HL-60 (cell line): ENCODE results near the gene FSD1L.

Source experiments
- DNase-seq, 2 experiments: peaks; one replicate each; pipeline ENCODE4 v3.0.0-alpha.2; 2010 to 2020; ENCODE audit warnings: low read depth in 1 of 2, low spot score in 1 of 2
- H3K27ac ChIP-seq: fragments of 250-450 bp; sonication (Bioruptor Pico); replicated peaks from 2 replicates; pipeline ENCODE4 v1.5.1; 2020; ENCODE audit warnings: mild to moderate bottlenecking, moderate library complexity
- H3K27me3 ChIP-seq: fragments of 250-450 bp; sonication (Bioruptor Pico); 2 replicates; pipeline ENCODE4 v1.5.1; 2021; ENCODE audit warnings: mild to moderate bottlenecking, moderate library complexity; ENCODE audit not compliant: insufficient read depth, poor library complexity, severe bottlenecking
- H3K4me3 ChIP-seq: replicated peaks from 2 replicates; pipeline ENCODE4 v1.5.1; 2011; ENCODE audit warnings: mild to moderate bottlenecking, control low read depth, low read length; ENCODE audit not compliant: insufficient read depth
- CTCF ChIP-seq: IDR thresholded peaks from one replicate; pipeline ENCODE4 v1.5.1; 2011; ENCODE audit warnings: low read length, control low read depth, inconsistent platforms; ENCODE audit not compliant: insufficient read depth
- GABPA ChIP-seq: IDR thresholded peaks from 2 replicates; pipeline ENCODE4 v1.6.1; 2012; ENCODE audit warnings: low read depth
- POLR2AphosphoS5 ChIP-seq: IDR thresholded peaks from 2 replicates; pipeline ENCODE4 v1.6.1; 2012; ENCODE audit warnings: low read depth
- SPI1 ChIP-seq: IDR thresholded peaks from 2 replicates; pipeline ENCODE4 v1.6.1; 2012; ENCODE audit warnings: low read depth, mild to moderate bottlenecking, borderline replicate concordance
- TF ChIP-seq, protein P1 (sequence below): IDR thresholded peaks from 2 replicates; pipeline ENCODE4 v1.6.1; 2012; ENCODE audit warnings: low read depth; ENCODE audit not compliant: insufficient replicate concordance

FSD1L gene

GRCh38 chr9:105437704-105438103 is 10.1 kb upstream of the FSD1L start:
- TF ChIP-seq, protein P1, sequence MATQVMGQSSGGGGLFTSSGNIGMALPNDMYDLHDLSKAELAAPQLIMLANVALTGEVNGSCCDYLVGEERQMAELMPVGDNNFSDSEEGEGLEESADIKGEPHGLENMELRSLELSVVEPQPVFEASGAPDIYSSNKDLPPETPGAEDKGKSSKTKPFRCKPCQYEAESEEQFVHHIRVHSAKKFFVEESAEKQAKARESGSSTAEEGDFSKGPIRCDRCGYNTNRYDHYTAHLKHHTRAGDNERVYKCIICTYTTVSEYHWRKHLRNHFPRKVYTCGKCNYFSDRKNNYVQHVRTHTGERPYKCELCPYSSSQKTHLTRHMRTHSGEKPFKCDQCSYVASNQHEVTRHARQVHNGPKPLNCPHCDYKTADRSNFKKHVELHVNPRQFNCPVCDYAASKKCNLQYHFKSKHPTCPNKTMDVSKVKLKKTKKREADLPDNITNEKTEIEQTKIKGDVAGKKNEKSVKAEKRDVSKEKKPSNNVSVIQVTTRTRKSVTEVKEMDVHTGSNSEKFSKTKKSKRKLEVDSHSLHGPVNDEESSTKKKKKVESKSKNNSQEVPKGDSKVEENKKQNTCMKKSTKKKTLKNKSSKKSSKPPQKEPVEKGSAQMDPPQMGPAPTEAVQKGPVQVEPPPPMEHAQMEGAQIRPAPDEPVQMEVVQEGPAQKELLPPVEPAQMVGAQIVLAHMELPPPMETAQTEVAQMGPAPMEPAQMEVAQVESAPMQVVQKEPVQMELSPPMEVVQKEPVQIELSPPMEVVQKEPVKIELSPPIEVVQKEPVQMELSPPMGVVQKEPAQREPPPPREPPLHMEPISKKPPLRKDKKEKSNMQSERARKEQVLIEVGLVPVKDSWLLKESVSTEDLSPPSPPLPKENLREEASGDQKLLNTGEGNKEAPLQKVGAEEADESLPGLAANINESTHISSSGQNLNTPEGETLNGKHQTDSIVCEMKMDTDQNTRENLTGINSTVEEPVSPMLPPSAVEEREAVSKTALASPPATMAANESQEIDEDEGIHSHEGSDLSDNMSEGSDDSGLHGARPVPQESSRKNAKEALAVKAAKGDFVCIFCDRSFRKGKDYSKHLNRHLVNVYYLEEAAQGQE = no peak
- TF ChIP-seq POLR2AphosphoS5 = no peak
- no peak for TF ChIP-seq SPI1
- TF ChIP-seq CTCF = no peak
- no peak for TF ChIP-seq GABPA
- H3K27ac ChIP-seq = no peak overlapping the region
- H3K27me3 ChIP-seq = no peaks in the 10 kb centered on the region
- no peak for DNase-seq
- H3K4me3 ChIP-seq = no peak overlapping the region

DNA sequence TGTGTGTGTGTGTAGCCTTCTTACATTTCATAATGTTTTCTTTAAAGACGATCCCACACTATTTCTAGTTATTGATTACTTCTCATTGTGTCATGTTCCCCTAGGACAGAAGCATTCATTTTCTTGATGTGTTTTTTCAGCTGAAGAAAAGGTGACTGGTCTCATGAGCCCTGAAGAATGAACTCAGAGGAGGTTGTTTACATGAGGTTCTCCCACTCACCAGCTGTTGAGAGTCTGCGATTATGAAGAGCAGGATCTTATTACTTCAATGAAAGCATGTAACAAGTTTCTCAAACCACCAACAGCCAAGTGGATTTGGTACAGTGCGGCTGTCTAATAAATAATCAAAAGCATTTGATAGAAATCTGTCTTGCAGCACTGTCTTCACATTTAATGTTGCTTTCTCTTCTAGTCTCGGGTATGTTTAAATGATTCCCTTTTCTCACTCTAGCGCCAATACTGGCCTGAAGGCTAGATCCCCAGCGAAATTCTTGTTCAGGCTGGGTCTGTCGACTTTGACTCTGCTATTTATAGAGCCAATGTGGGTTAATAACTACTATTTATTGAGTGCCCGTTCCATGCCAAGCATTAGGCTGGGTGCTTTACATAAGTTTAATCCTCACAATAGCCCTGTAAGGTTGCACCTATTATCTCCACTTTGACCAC is 9.6 kb upstream of the FSD1L start:
- Histone ChIP-seq H3K27ac (no peak overlapping the region), H3K4me3 (no peak overlapping the region), H3K27me3 (no peaks in the 10 kb centered on the region)
- no peak for DNase-seq
- no peak for TF ChIP-seq POLR2AphosphoS5

GRCh38 chr9:105439428-105439827 is 8.4 kb upstream of the FSD1L start:
- TF ChIP-seq, protein P1 = no peak
- TF ChIP-seq GABPA (no peak), SPI1 (no peak), CTCF (no peak)
- Histone ChIP-seq H3K4me3 (no peak overlapping the region), H3K27ac (no peak overlapping the region), H3K27me3 (no peaks in the 10 kb centered on the region)
- peak in 1 of 2 experiments; percentile 15 for DNase-seq

GRCh38 chr9:105441616-105442160 is 6.1 kb upstream of the FSD1L start:
- H3K27me3 ChIP-seq = no peaks in the 10 kb centered on the region
- H3K4me3 ChIP-seq = no peak overlapping the region
- no peak for DNase-seq
- H3K27ac ChIP-seq = no peak overlapping the region
- TF ChIP-seq SPI1 = no peak
- TF ChIP-seq, protein P1 = no peak
- no peak for TF ChIP-seq GABPA
- TF ChIP-seq CTCF = no peak
- TF ChIP-seq POLR2AphosphoS5 = no peak
